Activated CD4-positive, alpha-beta memory T cell treated with anti-CD3 and anti-CD28 coated beads, Interleukin-2, amount 10 ng/mL, durations not matched to agents 7 days and 5 days (primary cell): ENCODE results near the gene RBM43. TPM values are rescaled to one million over a fixed set of nuclear protein-coding genes. Genes with fewer than 3 reads are reported as not detected.
"Not testable (repeated sequence)": the region's sequence is repeated elsewhere in the genome, so short reads cannot be mapped to it uniquely, and the experiment has no call there.

Experiments
- CTCF ChIA-PET: fragments of 350-600 bp; sonication (Branson Sonifier 250); formaldehyde crosslinking; loops from one replicate; lab custom pipeline; 2021; ENCODE audit warnings: antibody characterized with exemption, inconsistent platforms; lab: Charles Lee
- POLR2A ChIA-PET: fragments of 350-600 bp; sonication (Branson Sonifier 250); formaldehyde crosslinking; loops from one replicate; lab custom pipeline; 2021; ENCODE audit warnings: antibody characterized with exemption; lab: Charles Lee
- DNase-seq: peaks from one replicate; pipeline ENCODE4 v3.0.0-alpha.2; 2020
- H3K27ac Mint-ChIP-seq: one replicate; pipeline ENCODE4 v1.8.0; 2021; ENCODE audit warnings: mild to moderate bottlenecking, mixed read lengths
- H3K27me3 Mint-ChIP-seq: one replicate; pipeline ENCODE4 v1.8.0; 2021; ENCODE audit warnings: mixed read lengths
- H3K36me3 Mint-ChIP-seq: one replicate; pipeline ENCODE4 v1.8.0; 2021; ENCODE audit warnings: low read depth, mixed read lengths
- H3K4me1 Mint-ChIP-seq: one replicate; pipeline ENCODE4 v1.8.0; 2021; ENCODE audit warnings: mixed read lengths
- H3K4me3 Mint-ChIP-seq: one replicate; pipeline ENCODE4 v1.8.0; 2021; ENCODE audit warnings: mild to moderate bottlenecking, mixed read lengths
- H3K9me3 Mint-ChIP-seq: one replicate; pipeline ENCODE4 v1.8.0; 2021; ENCODE audit warnings: mixed read lengths
- total RNA-seq, 2 experiments: library from RNA; stranded (reverse); gene quantifications; one replicate each; pipeline ENCODE4 v1.2.3, GENCODE V29; 2021

RBM43 gene
- 1 to 10 TPM; 8.5 to 8.9 TPM for total RNA-seq

DNA sequence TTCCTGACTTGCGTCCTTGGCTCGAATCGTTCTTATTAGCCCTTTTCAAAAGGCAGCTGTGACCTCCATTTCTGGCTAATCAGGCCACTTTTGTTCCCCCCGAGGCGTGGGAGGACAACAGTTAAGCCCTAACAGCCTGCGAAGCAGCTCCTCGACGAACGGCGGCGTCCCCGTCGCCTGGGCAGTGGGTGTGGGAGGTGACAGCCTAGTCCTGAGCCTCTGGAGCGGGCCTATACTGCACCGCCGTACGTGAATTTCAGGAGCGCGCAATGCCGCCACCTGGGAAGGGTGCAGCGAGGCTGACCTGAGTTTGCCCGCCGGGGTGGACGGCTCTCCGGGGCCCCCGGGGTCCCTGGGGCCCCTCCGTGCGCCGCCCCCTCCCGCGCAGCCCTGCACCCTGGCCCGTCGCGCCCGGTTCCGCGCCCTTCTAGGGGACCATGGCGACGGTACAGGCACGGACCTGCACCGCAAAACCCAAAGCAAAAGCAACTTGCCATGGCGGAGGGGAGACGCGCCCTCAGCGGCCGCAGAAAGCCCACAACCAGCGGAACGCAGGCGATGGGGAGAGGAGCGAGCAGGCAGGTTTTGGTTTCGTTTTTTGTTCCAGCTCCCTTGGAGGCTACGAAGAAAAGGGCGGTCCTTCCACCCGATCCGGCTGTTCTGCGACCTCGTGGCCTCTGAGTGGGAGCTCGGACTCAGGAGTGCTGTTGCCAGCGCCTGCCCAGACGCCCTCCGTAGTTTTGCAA lies at the start of gene RBM43:
RBM43 (minus strand) TSS at position 633 of the 746 bp plus-strand sequence; CDS start at position 497, 136 bp downstream.
- H3K27ac Mint-ChIP-seq, result peak within 1 kb of the TSS; percentile 98
- H3K4me3 Mint-ChIP-seq, result peak within 1 kb of the TSS; percentile 88
- no peaks in the 10 kb centered on the region for H3K9me3 Mint-ChIP-seq
- H3K27me3 Mint-ChIP-seq, result no peaks in the 10 kb centered on the region
- ChIA-PET POLR2A (interaction anchor here (1.0 to 3.2 kb wide), 13 partner anchors 9 to 1675 kb away, joined by 3 to 77 read pairs (median 6); partner anchors contain the start of genes ARL5A, ARL6IP6, MMADHC and NMI), CTCF (interaction anchor here (1.6 to 4.4 kb wide), 3 partner anchors 9 to 175 kb away, joined by 5 to 18 read pairs (median 8); partner anchors contain the start of gene NMI)
- H3K36me3 Mint-ChIP-seq, result peaks cover 15% of the 10 kb centered on the region
- H3K4me1 Mint-ChIP-seq, result peaks cover 28% of the 10 kb centered on the region
- DNase-seq, result peak; percentile 91

DNA sequence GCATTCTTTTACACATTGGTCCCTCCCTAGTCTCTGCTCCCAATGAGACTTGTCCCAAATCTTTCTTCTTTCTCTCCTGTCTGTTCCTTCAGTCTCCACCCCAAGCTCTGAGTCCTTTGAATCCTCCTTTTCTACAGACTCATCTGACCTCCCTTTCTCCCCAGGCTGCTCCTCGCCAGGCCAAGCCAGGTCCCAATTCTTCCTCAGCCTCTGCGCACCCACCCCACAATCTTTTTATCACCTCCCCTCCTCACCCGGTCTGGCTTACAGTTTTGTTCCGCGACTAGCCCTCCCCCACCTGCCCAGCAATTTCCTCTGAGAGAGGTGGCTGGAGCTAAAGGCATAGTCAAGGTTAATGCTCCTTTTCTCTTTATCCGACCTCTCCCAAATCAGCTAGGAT lies 48.6 kb upstream of the RBM43 start:
- H3K9me3 Mint-ChIP-seq, CTCF ChIA-PET, H3K36me3 Mint-ChIP-seq, H3K27me3 Mint-ChIP-seq, H3K4me1 Mint-ChIP-seq, POLR2A ChIA-PET, H3K4me3 Mint-ChIP-seq, H3K27ac Mint-ChIP-seq, DNase-seq: not testable (repeated sequence)

DNA sequence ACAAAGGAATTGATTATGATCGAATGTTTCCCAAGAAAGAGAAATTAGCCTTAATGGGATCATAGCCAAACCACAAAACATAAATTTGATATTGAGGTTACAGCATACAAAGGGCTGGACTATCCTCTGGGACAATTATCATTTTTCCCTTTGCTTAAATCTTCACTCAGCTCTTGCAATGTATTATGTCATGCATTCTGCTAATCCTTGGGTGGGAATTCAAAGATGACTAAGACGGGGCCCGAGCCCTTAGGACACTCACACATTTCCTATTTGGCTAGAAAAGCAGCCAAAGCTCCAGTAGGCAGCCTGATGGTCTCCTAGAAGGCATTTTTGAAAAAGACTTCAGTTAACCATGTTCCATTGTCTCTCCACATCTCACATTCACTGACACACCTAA lies 45.0 kb upstream of the RBM43 start:
- Mint-ChIP-seq H3K27me3 (peaks cover 4% of the 10 kb centered on the region), H3K4me3 (no peak overlapping the region), H3K27ac (no peak overlapping the region), H3K9me3 (no peaks in the 10 kb centered on the region), H3K36me3 (no peaks in the 10 kb centered on the region), H3K4me1 (no peaks in the 10 kb centered on the region)
- ChIA-PET POLR2A (no interaction called here), CTCF (no interaction called here)
- no peak for DNase-seq

DNA sequence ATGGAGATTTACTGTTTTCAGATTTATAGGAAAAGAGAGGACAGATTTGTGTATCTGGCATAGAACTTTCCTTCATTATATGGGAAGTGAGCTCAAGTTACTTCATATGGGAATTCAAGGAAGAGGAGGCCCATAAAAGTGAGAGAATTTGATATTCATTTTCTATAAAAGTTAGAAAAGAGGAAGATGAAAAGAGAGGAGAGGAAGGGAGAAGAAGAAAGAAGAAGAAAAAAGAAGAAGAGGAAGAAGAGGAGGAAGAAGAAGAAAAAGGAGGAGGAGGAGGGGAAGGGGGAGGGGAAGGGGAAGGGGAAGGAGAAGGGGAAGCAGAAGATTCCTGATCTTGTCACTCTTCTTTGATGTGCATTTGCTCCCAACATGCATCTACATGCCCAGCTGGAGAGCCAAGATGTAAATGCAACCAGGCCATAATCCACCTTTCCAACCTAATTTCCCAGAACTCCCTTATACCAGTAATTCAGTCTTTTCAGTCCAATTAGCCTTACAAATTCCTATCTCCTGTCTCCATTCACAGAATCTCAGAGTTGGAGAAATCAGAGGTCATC lies 43.5 kb upstream of the RBM43 start:
- no peak for DNase-seq
- Mint-ChIP-seq H3K9me3 (no peaks in the 10 kb centered on the region), H3K27me3 (peaks cover 6% of the 10 kb centered on the region), H3K4me3 (no peak overlapping the region), H3K4me1 (no peaks in the 10 kb centered on the region), H3K36me3 (no peaks in the 10 kb centered on the region), H3K27ac (no peak overlapping the region)
- ChIA-PET CTCF (no interaction called here), POLR2A (no interaction called here)

DNA sequence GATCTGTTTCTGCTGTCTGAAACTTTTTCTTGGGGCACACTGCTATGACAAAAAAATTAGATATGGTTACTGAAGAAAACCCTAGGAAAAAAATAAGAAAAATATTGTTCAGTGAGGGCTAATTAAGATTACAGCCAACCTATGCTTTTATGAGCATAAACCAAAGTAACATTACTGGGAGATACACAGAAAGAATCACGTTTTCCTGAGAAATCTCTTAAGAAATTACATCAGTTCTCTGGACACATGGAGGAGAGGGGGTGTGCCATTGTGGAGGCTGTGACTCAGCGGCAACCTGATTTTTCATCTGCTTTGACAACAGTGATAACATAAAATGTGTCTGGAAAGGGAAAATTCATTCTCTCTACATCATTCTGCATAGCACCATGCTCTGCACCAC lies 41.2 kb upstream of the RBM43 start:
- ChIA-PET POLR2A (no interaction called here), CTCF (no interaction called here)
- Mint-ChIP-seq H3K36me3 (no peaks in the 10 kb centered on the region), H3K27ac (no peak overlapping the region), H3K4me3 (no peak overlapping the region), H3K4me1 (peaks cover 5% of the 10 kb centered on the region), H3K27me3 (peaks cover 8% of the 10 kb centered on the region), H3K9me3 (no peaks in the 10 kb centered on the region)
- DNase-seq, result no peak

DNA sequence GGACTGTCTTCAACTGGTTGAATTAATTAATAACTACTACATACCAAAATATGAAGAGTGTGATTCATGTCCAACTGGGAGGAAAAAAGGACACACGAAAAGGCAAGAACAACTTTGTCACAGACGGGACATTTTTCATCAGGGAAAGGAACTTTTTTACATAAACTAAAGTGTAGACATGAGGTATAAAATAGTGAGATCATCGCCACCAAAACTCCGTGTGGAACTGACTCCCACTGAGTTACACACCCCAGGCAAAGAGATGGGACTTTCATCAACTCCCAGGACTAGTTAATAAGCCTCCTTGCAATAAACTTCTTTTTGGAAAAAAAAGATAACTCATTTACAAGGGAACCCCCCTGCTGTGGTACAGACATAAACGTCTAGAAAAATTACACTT lies 40.7 kb upstream of the RBM43 start:
- DNase-seq, result no peak
- ChIA-PET POLR2A (no interaction called here), CTCF (no interaction called here)
- Mint-ChIP-seq H3K9me3 (no peaks in the 10 kb centered on the region), H3K36me3 (no peaks in the 10 kb centered on the region), H3K4me3 (no peak overlapping the region), H3K27me3 (peaks cover 8% of the 10 kb centered on the region), H3K27ac (no peak overlapping the region), H3K4me1 (peaks cover 10% of the 10 kb centered on the region)

- peaks cover 8% of the 10 kb centered on the region for H3K27me3 Mint-ChIP-seq
- ChIA-PET POLR2A (no interaction called here), CTCF (no interaction called here)
- no peak overlapping the region for H3K27ac Mint-ChIP-seq
- H3K4me1 Mint-ChIP-seq, result peaks cover 12% of the 10 kb centered on the region
- peaks cover 6% of the 10 kb centered on the region for H3K9me3 Mint-ChIP-seq
- H3K4me3 Mint-ChIP-seq, result no peak overlapping the region
- no peaks in the 10 kb centered on the region for H3K36me3 Mint-ChIP-seq
- no peak for DNase-seq
Observed at GRCh38 chr2:151299920-151300539, 38.4 kb upstream of the RBM43 start.

DNA sequence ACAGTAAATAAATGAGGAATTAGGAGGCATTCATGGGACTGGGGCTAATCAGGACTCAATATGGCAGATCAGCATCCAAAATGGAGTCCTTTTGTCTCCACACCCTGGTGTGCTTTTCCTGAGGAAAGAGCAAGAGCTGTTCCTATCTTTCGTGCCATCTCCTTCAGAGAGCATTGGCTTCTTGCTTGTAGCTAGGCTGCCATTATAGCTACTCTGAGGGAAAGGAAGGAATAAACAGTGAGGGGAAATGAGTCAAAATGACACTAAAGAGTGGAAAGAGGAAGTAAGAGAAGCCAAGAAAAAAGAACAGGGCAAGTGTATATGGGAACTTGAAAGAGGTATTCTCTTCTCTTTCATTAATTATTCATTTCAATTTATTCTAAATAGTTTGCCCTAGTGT lies 36.2 kb upstream of the RBM43 start:
- no peak for DNase-seq
- H3K36me3 Mint-ChIP-seq, result no peaks in the 10 kb centered on the region
- peaks cover 12% of the 10 kb centered on the region for H3K4me1 Mint-ChIP-seq
- ChIA-PET CTCF (no interaction called here), POLR2A (interaction anchor here (1.0 to 1.6 kb wide), 2 partner anchors 8 to 36 kb away, joined by 4 to 8 read pairs; partner anchors contain the start of genes NMI and RBM43)
- peaks cover 8% of the 10 kb centered on the region for H3K27me3 Mint-ChIP-seq
- H3K9me3 Mint-ChIP-seq, result peaks cover 6% of the 10 kb centered on the region
- H3K4me3 Mint-ChIP-seq, result no peak overlapping the region
- no peak overlapping the region for H3K27ac Mint-ChIP-seq

GRCh38 chr2:151295926-151296325 lies 34.3 kb upstream of the RBM43 start:
- POLR2A ChIA-PET, H3K4me3 Mint-ChIP-seq, CTCF ChIA-PET, H3K27ac Mint-ChIP-seq, DNase-seq, H3K27me3 Mint-ChIP-seq, H3K36me3 Mint-ChIP-seq, H3K9me3 Mint-ChIP-seq: not testable (repeated sequence)
- peaks cover 16% of the 10 kb centered on the region for H3K4me1 Mint-ChIP-seq

DNA sequence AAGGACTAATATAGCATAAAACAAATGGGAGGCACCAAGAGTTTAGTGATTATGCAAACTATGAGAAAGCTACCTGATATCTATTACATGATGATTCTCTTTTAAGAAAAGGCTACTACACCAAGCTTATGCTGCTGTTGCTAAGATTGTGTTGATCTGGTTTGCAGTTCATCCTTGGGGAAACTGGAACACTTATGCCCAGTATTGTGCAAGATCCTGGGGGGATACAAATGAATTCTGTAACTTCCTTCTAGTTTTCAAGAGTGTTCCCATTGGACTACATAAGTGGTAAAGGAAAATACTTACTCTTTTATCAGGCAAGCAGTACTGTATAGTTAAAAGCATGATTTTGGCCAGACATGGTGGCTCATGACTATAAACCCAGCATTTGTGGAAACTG lies 30.9 kb upstream of the RBM43 start:
- Mint-ChIP-seq H3K4me1 (peaks cover 24% of the 10 kb centered on the region), H3K4me3 (no peak overlapping the region), H3K27ac (no peak overlapping the region), H3K9me3 (peaks cover 6% of the 10 kb centered on the region), H3K36me3 (peaks cover 11% of the 10 kb centered on the region), H3K27me3 (no peaks in the 10 kb centered on the region)
- ChIA-PET CTCF (no interaction called here), POLR2A (no interaction called here)
- no peak for DNase-seq

DNA sequence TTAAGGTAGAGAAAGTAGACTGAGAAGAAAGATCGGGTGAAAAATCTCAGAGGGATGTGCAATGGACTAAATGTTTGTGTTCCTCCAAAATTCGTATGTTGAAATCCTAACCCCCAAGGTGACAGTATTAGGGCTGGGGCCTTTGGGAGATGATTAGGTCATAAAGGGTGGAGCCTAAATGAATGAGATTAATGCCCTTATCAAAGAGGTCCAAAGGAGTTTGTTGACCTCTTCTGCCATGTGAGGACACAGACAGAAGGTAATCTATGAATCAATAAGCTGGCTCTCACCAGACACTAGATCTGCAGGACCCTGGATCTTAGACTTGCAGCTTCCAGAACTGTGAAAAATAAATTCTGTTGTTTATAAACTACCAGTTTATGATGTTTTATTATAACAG lies 30.5 kb upstream of the RBM43 start:
- POLR2A ChIA-PET, result no interaction called here
- CTCF ChIA-PET, result no interaction called here
- H3K4me1 Mint-ChIP-seq, result peaks cover 26% of the 10 kb centered on the region
- H3K27me3 Mint-ChIP-seq, result no peaks in the 10 kb centered on the region
- peaks cover 15% of the 10 kb centered on the region for H3K36me3 Mint-ChIP-seq
- H3K9me3 Mint-ChIP-seq, result peaks cover 6% of the 10 kb centered on the region
- H3K4me3 Mint-ChIP-seq, result no peak overlapping the region
- no peak overlapping the region for H3K27ac Mint-ChIP-seq
- DNase-seq, result no peak

- no peaks in the 10 kb centered on the region for H3K27me3 Mint-ChIP-seq
- ChIA-PET CTCF (interaction anchor here (0.6 to 2.5 kb wide), 3 partner anchors 29 to 146 kb away, joined by 4 to 18 read pairs (median 4); partner anchors contain the start of gene RBM43), POLR2A (interaction anchor here (1.5 to 4.0 kb wide), 4 partner anchors 30 to 1704 kb away, joined by 4 to 77 read pairs (median 24); partner anchors contain the start of genes MMADHC, RBM43 and RIF1)
- peaks cover 21% of the 10 kb centered on the region for H3K36me3 Mint-ChIP-seq
- H3K4me3 Mint-ChIP-seq, result no peak overlapping the region
- peaks cover 2% of the 10 kb centered on the region for H3K9me3 Mint-ChIP-seq
- peaks cover 33% of the 10 kb centered on the region for H3K4me1 Mint-ChIP-seq
- peak overlapping the region; percentile 93 for H3K27ac Mint-ChIP-seq
- DNase-seq, result no peak
Observed at GRCh38 chr2:151291224-151291623, 29.6 kb upstream of the RBM43 start.
